HCT116 (cell line): Measurements from ENCODE around the gene CTBP1. TPM values are rescaled to one million over a fixed set of nuclear protein-coding genes. Genes with fewer than 3 reads are reported as not detected.

ENCODE experiments used
- ATAC-seq: fragments of 200-7000 bp; cut with Tn5 transposase; 2 replicates; pipeline ENCODE4 v1.9.1; 2020; ENCODE audit warnings: mild to moderate bottlenecking, moderate library complexity
- BruUV-seq: library from RNA; stranded (reverse); fragments of 400-500 nt; replicated peaks from 2 replicates; lab custom pipeline; 2021; lab: Mats Ljungman, UMichigan
- CTCF ChIA-PET: fragments of 300-600 bp; sonication (Branson Sonifier 250); formaldehyde crosslinking; loops from one replicate; lab custom pipeline; 2021; ENCODE audit warnings: antibody characterized with exemption; lab: Charles Lee
- POLR2A ChIA-PET: fragments of 300-600, 350-600 bp; sonication (Branson Sonifier 250); formaldehyde crosslinking; loops from one replicate; lab custom pipeline; 2021; ENCODE audit warnings: antibody characterized with exemption; lab: Charles Lee
- RAD21 ChIA-PET, 2 experiments: fragments of 300-600 bp; sonication (Branson Sonifier 250); formaldehyde crosslinking; loops; one replicate each; lab custom pipeline; 2023; ENCODE audit warnings: low total read pairs in 2 of 2; ENCODE audit not compliant: uncharacterized antibody in 2 of 2, unreplicated experiment in 2 of 2, low non-redundant PET in 1 of 2; lab: Charles Lee
- DNase-seq: peaks from one replicate; pipeline ENCODE4 v3.0.0-alpha.2; 2010; ENCODE audit warnings: low read depth, low spot score
- H2AFZ ChIP-seq: fragments of 200-600 bp; shearing (Covaris generic), sonication (generic); 2 replicates; pipeline ENCODE4 v1.6.1; 2017; ENCODE audit warnings: low read depth, mixed run types, mixed read lengths, antibody characterized with exemption, low read length; ENCODE audit not compliant: poor library complexity, severe bottlenecking
- H3K27ac ChIP-seq: 2 replicates; pipeline ENCODE4 v1.5.1; 2012; ENCODE audit warnings: low read depth, low read length
- H3K27me3 ChIP-seq: fragments of 200-600 bp; sonication (generic); 2 replicates; pipeline ENCODE4 v1.6.1; 2016; ENCODE audit warnings: mixed run types, low read length, mixed read lengths; ENCODE audit not compliant: insufficient read depth
- H3K36me3 ChIP-seq, 2 experiments: fragments of 200-500 bp in 1 of 2; fragments of 200-600 bp in 1 of 2; sonication (Bioruptor generic) in 1 of 2; sonication (generic) in 1 of 2; 2 replicates each; pipeline versions ENCODE4 v1.5.1 to v1.6.1; 2014 to 2016; ENCODE audit warnings: low read length in 2 of 2, inconsistent platforms in 1 of 2, mixed read lengths in 1 of 2, mixed run types in 1 of 2; ENCODE audit not compliant: insufficient read depth in 2 of 2, control insufficient read depth in 1 of 2
- H3K4me1 ChIP-seq, 2 experiments: fragments of 200-600 bp in 1 of 2; sonication (generic) in 1 of 2; 2 replicates each; pipeline versions ENCODE4 v1.5.1 to v1.6.1; 2012 to 2017; ENCODE audit warnings: low read length in 2 of 2, inconsistent platforms in 1 of 2, mild to moderate bottlenecking in 1 of 2, mixed read lengths in 1 of 2, mixed run types in 1 of 2, moderate library complexity in 1 of 2; ENCODE audit not compliant: insufficient read depth in 2 of 2, control insufficient read depth in 1 of 2
- H3K4me2 ChIP-seq: fragments of 200-600 bp; sonication (generic); 2 replicates; pipeline ENCODE4 v1.6.1; 2017; ENCODE audit warnings: mixed run types, low read length, mixed read lengths
- H3K4me3 ChIP-seq, 2 experiments: fragments of 200-600 bp in 1 of 2; sonication (generic) in 1 of 2; replicated peaks in 1 of 2; 2 replicates each; pipeline ENCODE4 v1.5.1; 2011 to 2016; ENCODE audit warnings: low read length in 2 of 2, control low read depth in 1 of 2, low read depth in 1 of 2, mild to moderate bottlenecking in 1 of 2, mixed read lengths in 1 of 2, mixed run types in 1 of 2
- H3K79me2 ChIP-seq: fragments of 200-600 bp; sonication (generic); 2 replicates; pipeline ENCODE4 v1.6.1; 2017; ENCODE audit warnings: mild to moderate bottlenecking, mixed run types, low read length, moderate library complexity, mixed read lengths; ENCODE audit not compliant: insufficient read depth
- H3K9ac ChIP-seq: fragments of 200-600 bp; sonication (generic); 2 replicates; pipeline ENCODE4 v1.6.1; 2016; ENCODE audit warnings: low read length, mixed read lengths
- H3K9me2 ChIP-seq: fragments of 200-600 bp; sonication (generic), shearing (Covaris generic); 2 replicates; pipeline ENCODE4 v1.6.1; 2017; ENCODE audit warnings: mixed run types, mild to moderate bottlenecking, moderate library complexity; ENCODE audit not compliant: insufficient read depth
- H3K9me3 ChIP-seq, 2 experiments: fragments of 200-500 bp in 1 of 2; fragments of 200-600 bp in 1 of 2; sonication (Bioruptor generic) in 1 of 2; sonication (generic) in 1 of 2; 2 replicates each; pipeline ENCODE4 v1.6.1; 2014 to 2017; ENCODE audit warnings: low read length in 2 of 2, mixed read lengths in 2 of 2, inconsistent platforms in 1 of 2, low read depth in 1 of 2, mild to moderate bottlenecking in 1 of 2, mixed run types in 1 of 2, moderate library complexity in 1 of 2; ENCODE audit not compliant: control insufficient read depth in 1 of 2, insufficient read depth in 1 of 2
- H4K20me1 ChIP-seq: fragments of 200-600 bp; sonication (generic), shearing (Covaris generic); 2 replicates; pipeline ENCODE4 v1.6.1; 2017; ENCODE audit warnings: mixed run types, mild to moderate bottlenecking, moderate library complexity; ENCODE audit not compliant: insufficient read depth
- ATF3 ChIP-seq: IDR thresholded peaks from 2 replicates; pipeline ENCODE4 v1.6.1; 2012
- CBX3 ChIP-seq: IDR thresholded peaks from 2 replicates; pipeline ENCODE4 v1.6.1; 2012; ENCODE audit warnings: low read depth
- CEBPB ChIP-seq: IDR thresholded peaks from 2 replicates; pipeline ENCODE4 v1.6.1; 2012; ENCODE audit warnings: low read depth
- CTCF ChIP-seq, 3 experiments: fragments of 200-600 bp in 1 of 3; sonication (generic) in 1 of 3; IDR thresholded peaks in 2 of 3; conservative IDR thresholded peaks in 1 of 3; 2 replicates each; pipeline ENCODE4 v1.5.1; 2012 to 2017; ENCODE audit warnings: low read depth in 2 of 3, low read length in 2 of 3, antibody characterized with exemption in 1 of 3, borderline replicate concordance in 1 of 3, control low read depth in 1 of 3, mild to moderate bottlenecking in 1 of 3, mixed read lengths in 1 of 3, mixed run types in 1 of 3, moderate library complexity in 1 of 3; ENCODE audit not compliant: insufficient read depth in 1 of 3
- ELF1 ChIP-seq: IDR thresholded peaks from 2 replicates; pipeline ENCODE4 v1.6.1; 2012; ENCODE audit warnings: low read depth, borderline replicate concordance
- EZH2 ChIP-seq: fragments of 200-600 bp; sonication (generic); IDR thresholded peaks from 2 replicates; pipeline ENCODE4 v1.6.1; 2017; ENCODE audit warnings: antibody characterized with exemption, mixed run types
- FOSL1 ChIP-seq: IDR thresholded peaks from 2 replicates; pipeline ENCODE4 v1.6.1; 2012; ENCODE audit warnings: low read depth
- JUND ChIP-seq: IDR thresholded peaks from 2 replicates; pipeline ENCODE4 v1.6.1; 2012
- SP1 ChIP-seq: IDR thresholded peaks from 2 replicates; pipeline ENCODE4 v1.6.1; 2012; ENCODE audit warnings: low read depth
- TCF7L2 ChIP-seq: IDR thresholded peaks from 2 replicates; pipeline ENCODE4 v1.7.0; 2011; ENCODE audit warnings: borderline replicate concordance, inconsistent platforms; ENCODE audit not compliant: insufficient read depth, insufficient read length; ENCODE audit errors: extremely low read depth
- ZBTB33 ChIP-seq: IDR thresholded peaks from 2 replicates; pipeline ENCODE4 v1.6.1; 2011; ENCODE audit warnings: mild to moderate bottlenecking, low read length, moderate library complexity; ENCODE audit not compliant: insufficient replicate concordance; ENCODE audit errors: extremely low read depth
- ZNF274 ChIP-seq: fragments of 200-500 bp; sonication (Bioruptor generic); IDR thresholded peaks from 2 replicates; pipeline ENCODE4 v1.6.1; 2014; ENCODE audit warnings: mild to moderate bottlenecking, low read depth, low read length, inconsistent platforms
- intact Hi-C: fragments of 100-400 bp; cut with micrococcal nuclease; formaldehyde crosslinking; loops from 2 replicates; pipeline ENCODE4 v1.10.0; 2022
- total RNA-seq: library from RNA; stranded (reverse); gene quantifications from one replicate; pipeline ENCODE4 v1.2.1, GENCODE V29; 2021; ENCODE audit not compliant: unreplicated experiment

The CTBP1 gene
- total RNA-seq, 1 experiment from 2014 or later, result 175 TPM

- H4K20me1 ChIP-seq, result 0 out of 2 replicates have a peak, but pooled peaks cover 3% of the 10 kb centered on the region
- no peak overlapping the region for H3K9ac ChIP-seq
- no peak overlapping the region for H3K27ac ChIP-seq
- ATAC-seq (no peak), DNase-seq (no peak)
- peaks cover 5 to 17% of the 10 kb centered on the region in 2 experiments; a peak in 3 of 4 replicates for H3K36me3 ChIP-seq
- H3K79me2 ChIP-seq, result peaks cover 95% of the 10 kb centered on the region
- ChIA-PET RAD21 (no interaction called here), POLR2A (no interaction called here), CTCF (no interaction called here)
- no peak for TF ChIP-seq EZH2
- no peak for TF ChIP-seq ATF3
- TF ChIP-seq TCF7L2, result no peak
- TF ChIP-seq CEBPB, result no peak
- TF ChIP-seq SP1, result no peak
- TF ChIP-seq ZBTB33, result no peak
- no peak for TF ChIP-seq ELF1
- no peak for TF ChIP-seq JUND
- no peak for TF ChIP-seq CTCF (IDR thresholded peaks at IDR 0.05 in 2 of 3, conservative IDR thresholded peaks at IDR 0.05 in 1 of 3; ENCODE audit: borderline replicate concordance in 1 of 3, insufficient read depth in 1 of 3, low read depth in 2 of 3, low read length in 2 of 3)
- TF ChIP-seq FOSL1, result no peak
- no peak for TF ChIP-seq ZNF274
- TF ChIP-seq CBX3, result no peak
- H3K4me2 ChIP-seq, result no peak overlapping the region
- H3K4me1 ChIP-seq, result no peaks in the 10 kb centered on the region; a peak in 1 of 4 replicates
- no peaks in the 10 kb centered on the region for H3K9me3 ChIP-seq
- no peaks in the 10 kb centered on the region for H3K9me2 ChIP-seq
- intact Hi-C loops, result no loop called here
- no peaks in the 10 kb centered on the region for H3K27me3 ChIP-seq
- no peak overlapping the region for H2AFZ ChIP-seq
- H3K4me3 ChIP-seq, result no peak overlapping the region
- BruUV-seq, result no TSS peak
Observed at GRCh38 chr4:1297456-1298325, 48.8 kb upstream of the CTBP1 start.
